Fibroblast of peridontal ligament (primary cell): ENCODE measurements around the gene CNTN4.
"Not testable (repeated sequence)": the region's sequence is repeated elsewhere in the genome, so short reads cannot be mapped to it uniquely, and the experiment has no call there.

Experiments
- DNase-seq: peaks from one replicate; pipeline ENCODE4 v3.0.0-alpha.2; 2010; ENCODE audit errors: extremely low read depth

The CNTN4 gene

DNA sequence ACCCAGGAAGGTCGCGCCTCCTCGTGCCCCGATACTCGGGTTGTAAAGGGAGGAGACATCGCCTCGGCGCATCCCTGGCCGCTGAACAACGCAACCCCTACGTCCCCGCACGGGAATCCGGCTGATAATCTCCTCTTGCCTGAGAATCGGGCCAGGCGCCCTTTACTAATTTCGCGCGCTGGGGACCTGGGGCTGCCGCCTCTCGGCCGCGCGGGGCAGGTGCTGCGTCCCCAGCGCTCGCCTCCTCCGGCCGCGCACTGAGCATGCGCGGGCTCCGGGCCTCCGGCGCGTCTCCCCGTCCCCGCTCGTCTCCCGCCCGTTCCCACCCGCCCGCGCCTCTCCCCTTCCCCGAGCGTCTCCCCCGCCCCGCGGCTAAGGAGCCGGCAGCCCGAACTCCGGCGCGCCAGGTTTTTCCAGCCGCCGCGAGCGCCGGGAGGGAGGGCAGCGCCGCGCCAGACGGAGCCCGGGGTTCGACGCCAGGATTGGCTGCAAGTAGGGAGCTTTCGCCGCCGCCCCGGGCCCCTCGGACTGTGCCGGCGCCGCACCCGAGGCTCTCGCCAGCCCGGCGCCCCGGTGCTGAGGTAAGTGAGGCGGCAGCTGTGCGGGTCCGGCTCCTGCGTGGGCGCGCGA is at the start of gene CNTN4:
CNTN4 (plus strand) TSS at position 469 of the 630 bp plus-strand sequence.
- DNase-seq: no peak

DNA sequence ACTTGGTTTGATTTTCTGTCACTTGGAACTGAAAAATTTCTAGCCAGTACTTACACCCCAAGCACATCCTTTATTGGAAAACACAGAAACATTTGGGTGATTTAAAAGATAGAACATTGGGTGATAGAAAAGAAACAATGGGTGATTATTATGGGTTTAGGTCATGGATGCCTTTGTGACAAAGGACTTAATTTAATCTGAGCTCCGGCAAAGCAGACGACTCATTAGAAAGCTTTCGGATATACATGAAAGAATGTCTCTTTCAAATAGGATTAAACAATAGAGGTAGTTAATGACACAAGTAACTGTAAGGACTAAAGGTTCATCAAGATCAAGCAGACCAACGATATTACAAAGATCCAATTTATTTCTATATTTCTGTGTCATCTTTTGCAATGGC is 37.3 kb upstream of the CNTN4 start:
- DNase-seq: no peak

DNA sequence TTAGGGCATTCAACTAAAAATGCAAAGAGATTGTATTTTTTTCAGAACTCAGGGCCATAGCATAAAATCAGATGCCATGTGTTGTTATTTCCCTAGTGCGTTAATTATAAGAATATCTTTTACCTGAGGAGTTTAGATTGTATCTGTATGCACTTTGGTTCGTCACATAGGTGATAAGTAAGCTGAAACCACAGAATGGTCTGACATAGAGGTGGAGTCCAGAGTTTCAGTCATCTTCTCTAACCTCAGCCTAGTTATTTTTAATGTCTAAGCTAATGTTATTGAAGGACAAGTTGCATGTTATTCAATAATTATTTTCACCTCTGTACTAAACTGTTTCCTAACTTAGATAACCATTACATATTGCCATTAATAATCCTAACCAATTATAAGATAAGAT is 27.1 kb upstream of the CNTN4 start:
- DNase-seq: no peak

DNA sequence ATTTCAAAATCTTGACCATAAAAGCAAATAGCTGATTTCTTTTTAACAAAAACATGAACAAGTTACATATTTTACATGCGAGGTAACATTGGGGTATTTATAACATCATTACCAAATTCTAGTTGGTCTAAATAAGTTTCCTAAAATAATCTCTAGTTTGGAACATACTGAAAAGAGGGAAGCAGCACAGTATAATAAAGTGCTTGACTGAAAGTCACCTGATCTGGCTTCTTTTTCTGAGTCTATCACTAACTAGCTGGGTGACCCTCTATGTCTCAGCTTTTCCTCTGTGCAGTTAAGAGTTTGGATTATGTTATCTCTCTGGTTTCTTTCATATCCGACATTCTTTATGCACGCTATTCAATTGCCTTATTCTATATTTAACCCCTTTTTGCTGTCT is 19.8 kb upstream of the CNTN4 start:
- DNase-seq: no peak

DNA sequence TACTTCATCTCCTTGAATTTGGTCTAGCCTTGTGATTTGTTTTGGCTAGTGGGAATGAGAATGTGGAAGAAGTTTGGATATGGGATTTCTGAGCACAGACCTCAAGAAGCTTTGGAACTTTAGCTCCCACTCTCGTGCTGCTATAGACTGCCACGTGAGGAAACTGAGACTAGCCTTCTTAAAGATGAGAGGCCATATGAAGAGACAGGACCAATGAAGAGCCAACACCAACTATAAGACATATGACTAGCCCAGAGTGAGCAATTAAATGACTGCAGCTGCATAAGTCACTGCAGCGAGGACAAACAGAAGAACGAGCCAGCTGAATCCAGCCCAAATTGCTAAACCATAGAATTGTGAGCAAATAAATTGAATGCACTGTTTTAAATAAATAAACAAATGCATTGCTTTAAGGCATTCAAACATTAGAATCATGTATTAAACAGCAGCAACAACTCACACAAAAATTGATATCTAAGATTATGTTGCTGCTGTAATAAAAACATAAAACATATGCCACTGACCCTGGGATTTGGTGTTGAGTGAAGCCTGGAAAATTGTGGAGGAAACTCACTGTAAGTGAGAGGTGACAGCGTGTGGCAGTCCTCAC is 15.7 kb upstream of the CNTN4 start:
- no peak for DNase-seq

DNA sequence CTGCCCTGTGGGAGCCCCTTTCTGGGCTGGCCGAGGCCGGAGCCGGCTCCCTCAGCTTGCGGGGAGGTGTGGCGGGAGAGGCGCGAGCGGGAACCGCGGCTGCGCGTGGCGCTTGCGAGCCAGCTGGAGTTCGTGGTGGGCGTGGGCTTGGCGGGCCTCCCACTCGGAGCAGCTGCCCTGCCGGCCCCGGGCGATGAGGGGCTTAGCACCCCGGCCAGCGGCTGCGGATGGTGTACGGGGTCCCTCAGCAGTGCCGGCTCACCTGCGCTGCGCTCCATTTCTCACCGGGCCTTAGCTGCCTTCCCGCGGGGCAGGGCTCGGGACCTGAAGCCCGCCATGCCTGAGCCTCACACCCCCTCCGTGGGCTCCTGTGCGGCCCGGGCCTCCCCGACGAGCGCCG is 15.1 kb upstream of the CNTN4 start:
- not testable (repeated sequence) for DNase-seq

DNA sequence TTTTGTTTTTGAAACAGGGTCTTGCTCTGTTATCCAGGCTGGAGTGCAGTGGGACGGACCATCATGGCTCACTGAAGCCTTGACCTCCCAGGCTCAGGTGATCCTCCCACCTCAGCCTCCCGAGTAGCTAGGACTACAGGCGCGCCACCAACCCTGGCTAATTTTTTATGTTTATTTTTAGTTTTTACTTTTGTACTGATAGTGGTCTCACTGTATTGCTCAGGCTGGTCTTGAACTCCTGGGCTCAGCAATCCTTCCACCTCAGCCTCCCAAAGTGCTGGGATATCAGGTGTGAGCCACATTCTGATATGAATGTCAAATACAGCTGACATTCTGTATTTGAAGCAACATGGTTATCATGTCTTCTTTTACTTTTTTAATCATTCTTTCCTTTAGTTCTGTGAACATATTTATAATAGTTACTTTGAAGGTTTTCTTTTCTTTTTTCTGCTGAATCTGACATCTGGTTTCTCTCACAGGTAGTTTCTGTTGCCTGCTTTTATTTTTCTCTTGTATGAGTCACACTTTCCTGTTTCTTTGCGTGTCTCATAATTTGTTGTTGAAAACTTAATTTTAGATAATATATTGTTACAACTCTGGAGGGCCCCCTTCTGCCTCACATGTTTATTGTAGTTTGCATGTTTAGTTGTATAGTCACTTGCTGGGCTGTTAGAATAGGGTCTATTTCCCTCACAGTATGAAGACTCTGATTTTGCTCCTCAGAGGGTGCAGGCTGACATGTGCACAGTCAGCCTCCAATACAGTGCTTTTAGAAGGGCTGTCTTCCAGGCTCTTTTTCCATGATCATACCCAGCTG is 8.4 kb upstream of the CNTN4 start:
- no peak for DNase-seq

DNA sequence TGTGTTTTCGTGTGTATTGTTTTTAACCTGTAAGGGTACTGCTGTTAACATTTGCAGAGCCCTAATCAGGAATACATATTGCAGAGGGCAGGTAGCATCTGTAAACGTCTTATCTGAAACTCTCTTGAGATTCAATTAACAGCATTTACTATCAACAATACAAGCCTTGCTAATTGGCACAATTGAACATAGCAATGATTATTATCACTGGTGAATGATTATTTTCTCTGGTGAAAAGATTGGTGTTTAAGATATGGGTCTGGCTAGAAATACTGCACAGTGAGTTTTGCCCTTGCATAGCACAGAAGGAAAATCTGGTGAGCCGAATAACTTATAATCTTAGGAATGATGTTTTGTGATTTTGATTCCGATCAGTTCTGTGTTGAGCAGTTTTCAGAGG is 5.9 kb upstream of the CNTN4 start:
- no peak for DNase-seq

DNA sequence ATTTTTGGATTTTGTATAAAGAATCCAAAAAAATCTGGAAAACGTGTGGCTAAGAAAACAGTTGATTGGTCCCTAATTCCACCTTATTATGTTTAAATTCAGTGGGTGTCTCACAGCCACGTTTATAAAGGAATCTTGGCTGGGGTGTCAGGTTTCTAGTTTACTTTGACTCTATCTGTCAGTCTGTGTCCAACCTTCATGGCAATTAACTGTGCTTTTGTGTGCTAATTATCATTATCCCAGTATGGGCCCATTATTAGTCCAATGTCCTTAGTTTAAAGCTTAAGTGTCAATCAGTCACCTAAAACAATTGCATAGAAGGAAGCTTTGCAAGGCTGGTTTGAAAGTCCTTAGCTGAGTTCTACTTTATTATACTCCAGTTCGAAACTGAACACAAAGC is 3.7 kb upstream of the CNTN4 start:
- no peak for DNase-seq

DNA sequence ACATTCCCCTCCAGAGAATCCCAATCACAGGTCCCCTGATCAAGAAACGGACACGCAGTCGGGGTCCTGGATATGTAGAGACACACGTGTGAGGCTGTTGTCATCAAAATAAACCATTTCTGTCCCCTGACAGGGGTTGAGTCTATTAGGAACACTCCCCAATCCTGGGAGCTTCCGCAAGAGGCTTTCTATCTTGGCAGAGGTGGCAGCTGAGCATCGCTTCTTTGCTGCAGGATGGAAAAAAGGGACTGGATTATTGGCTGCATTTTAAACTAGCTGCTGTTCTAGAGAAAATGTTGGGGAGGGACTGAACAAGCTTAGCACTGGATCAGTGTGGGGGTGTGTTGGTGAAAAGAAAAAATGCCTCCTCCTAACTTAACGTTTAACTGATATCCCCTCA is 2.5 kb upstream of the CNTN4 start:
- no peak for DNase-seq

DNA sequence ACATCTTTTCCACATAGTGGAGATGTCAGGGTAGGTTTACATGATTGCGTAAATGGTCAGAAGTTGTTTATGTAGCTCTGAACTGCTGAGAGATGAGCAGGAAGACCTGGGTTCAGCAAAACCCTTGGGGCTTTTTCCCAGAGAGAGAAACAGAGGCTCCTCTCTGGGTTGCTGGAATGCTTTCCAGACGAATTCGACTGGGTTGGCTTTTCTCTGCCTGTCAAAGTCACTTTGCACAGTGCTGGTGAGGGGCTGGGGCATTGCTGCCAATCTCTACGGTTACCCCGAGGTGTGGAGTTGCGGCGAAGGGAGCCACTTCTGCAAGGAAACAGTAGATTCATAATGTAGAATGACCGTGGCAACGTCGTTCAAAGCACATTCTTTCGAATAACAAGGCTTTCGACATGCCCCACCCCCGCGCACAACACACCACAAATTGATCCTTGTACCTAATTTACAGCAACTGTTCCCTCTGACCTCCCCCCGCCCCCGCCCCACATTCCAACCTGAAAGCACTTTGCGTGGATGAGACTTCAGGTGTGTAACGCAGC is 950 bp upstream of the CNTN4 start:
- no peak for DNase-seq

DNA sequence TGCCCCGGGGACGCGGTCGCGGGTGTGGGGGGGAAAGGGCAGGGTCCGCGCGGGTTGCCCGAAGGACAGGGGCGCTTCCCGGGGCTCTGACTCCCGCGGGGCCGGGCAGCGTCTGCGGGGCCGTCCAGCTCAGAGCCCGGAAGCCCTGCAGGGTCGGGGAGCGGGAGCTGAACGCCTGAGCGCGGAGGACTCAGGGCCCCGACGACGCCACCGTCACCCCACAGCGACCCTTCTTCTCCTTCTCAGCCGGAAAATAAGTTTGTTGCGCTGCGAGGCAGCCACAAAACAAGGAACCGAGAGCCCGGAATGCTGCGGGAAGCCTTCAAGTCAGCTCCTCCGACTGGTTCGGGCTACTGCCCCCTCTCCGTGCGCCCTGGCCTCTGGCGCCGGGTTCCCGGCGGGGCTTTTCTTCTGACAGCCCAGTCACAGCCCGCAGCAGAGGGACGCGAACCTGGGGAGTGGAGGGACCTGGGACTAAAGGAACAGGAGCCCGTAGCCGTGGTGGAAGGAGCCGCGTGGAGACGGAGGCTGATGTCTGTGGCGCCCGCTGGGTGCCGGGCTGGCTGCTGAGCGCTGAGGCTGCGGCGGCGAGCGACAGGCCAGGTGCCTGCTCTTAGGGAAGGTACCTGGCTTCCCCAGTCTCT is 484 bp downstream of the CNTN4 start:
- DNase-seq: no peak

DNA sequence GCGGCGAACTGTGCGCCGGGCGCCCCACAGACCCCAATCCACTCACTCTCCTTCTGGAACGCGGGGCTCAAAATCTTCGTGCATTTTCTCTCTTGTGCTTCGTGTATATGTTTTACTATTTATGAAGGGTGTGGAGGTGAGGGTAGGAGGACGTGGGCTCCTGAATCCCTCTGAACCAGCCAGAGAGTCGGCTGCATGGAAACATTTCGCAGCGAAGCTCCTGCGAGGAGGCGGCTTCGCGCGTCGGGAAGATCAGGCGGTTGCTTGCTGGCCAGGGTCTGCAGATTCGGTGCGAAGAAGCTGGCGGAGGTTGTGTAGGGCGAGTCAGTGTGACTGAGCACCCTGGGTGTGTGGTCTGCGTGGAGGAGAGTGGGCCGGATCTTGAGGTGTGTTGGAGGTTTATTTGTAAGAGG is 1.1 kb downstream of the CNTN4 start:
- DNase-seq: no peak

DNA sequence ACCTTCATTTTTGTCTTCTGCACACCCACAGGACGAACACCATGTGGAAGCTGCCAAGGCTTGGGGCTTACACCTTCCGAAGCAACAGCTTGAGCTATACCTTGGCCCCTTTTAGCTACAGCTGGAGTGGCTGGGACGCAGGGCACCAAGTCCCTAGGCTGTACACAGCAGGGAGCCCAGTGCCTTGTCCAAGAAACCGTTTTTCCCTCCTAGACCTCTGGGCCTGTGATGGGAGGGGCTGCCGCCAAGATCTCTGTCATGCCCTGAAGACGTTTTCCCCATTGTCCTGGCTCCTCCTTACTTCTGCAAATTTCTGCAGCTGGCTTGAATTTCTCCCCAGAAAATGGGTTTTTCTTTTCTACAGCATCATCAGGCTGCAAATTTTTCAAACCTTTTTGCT is 7.8 kb downstream of the CNTN4 start:
- DNase-seq: no peak

DNA sequence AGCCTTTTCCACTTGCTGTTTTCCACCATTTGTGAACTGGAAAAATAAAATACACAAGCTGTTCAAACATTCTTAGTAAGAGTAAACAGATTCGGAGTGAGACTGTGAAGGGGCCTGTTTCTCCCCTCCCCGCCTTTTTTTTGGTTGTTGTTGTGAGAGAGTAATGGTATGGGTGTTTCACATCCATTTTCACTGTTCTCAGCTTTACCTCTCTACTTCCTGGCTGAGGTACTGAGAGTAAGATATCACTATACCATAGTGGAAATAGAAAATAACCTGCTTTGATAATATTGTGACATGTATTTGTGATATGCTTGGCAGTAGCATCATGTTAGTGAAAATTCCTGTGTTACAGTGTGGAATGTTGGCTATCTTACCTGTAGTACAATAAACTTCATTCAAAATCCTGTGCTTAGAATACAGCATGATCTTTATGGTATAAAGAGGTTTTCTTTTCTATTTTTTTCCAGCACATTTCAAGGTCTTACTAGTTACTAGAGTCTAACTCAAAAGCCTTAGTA is 12.0 kb downstream of the CNTN4 start:
- no peak for DNase-seq

DNA sequence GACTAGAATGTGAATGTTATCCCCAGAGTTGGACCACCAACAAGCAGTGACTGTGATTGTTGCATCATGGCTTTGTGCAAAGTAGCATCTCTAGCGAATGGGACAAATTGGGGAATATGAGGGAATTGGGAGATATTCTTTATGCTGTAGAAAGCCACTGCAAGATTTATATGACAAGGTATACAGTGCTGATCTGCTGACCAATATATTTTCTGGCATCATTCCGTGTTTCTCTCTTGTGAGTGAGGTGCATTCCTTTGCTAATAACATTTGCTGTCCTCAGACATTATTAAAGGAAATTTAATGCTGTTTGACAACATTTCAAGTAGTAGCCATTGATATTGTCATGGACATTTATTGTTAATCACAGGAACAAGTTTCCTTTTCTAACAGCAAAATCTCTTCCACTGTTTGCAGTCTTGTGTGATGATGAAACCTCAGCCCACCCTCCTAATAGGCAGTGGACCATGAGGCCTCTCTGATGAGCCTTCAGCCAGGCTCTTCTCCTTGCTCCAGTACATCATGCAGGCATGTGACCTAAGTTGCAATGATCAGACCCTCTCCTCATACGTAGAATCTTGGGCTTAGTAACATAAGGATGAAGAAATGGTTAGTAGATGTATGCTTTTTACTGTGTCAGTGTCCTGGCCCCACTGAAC is 16.1 kb downstream of the CNTN4 start:
- DNase-seq: no peak

DNA sequence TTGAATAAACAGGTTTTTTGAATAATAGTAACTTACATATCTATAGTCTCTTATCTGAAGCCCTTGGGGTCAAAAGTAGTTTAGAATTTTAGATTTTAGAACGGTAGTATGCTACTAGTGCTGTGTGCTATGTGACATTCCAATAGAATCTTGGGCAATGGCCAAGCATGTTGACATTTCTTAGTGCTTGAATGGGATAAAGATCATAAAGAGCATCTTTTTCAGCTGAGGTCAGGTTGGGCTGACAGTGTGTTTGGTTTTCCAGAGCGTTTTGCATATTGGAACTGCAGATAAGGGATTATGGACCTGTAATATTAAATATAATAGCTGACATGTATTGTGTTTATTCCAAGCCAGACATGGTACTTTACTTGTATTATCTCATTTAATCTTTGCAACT is 32.1 kb downstream of the CNTN4 start:
- no peak for DNase-seq

DNA sequence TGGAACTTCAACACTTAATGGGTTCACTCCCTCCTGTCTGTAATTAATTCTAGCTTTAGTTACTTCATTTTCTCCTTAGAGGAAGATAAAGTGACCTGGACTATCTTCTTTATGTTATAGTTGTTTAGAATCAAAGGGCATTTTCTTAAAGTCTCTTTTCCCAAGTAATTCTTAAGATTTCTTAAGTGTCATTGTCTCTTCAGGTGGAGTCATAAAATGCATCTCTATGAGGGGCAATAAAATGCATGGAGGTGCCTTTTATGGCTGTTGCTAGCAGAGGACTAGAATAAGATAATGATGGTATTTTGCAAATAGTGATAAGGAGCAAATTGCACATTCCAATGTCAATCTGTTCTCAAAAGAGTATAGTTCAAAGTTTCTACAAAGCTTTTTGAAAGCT is 34.5 kb downstream of the CNTN4 start:
- no peak for DNase-seq

DNA sequence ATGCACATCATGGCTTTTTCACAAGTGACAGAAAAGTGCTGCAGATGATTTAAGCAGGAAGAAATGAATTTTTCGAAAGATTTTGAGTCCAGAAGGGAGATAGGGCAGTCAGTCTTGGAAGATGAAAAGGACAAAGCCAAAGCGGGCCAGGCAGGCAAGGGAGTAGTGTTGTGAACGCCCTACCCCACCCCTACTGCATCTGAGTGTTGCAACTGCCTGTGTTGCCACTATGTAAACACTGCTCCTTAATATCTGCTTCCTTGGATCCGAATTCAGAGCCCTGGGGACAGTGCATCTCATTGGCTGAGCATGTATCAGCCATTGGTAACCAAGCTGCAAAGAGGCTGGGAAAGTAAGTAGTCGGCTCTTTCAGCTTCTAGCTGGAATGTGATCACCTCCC is 39.0 kb downstream of the CNTN4 start:
- no peak for DNase-seq

DNA sequence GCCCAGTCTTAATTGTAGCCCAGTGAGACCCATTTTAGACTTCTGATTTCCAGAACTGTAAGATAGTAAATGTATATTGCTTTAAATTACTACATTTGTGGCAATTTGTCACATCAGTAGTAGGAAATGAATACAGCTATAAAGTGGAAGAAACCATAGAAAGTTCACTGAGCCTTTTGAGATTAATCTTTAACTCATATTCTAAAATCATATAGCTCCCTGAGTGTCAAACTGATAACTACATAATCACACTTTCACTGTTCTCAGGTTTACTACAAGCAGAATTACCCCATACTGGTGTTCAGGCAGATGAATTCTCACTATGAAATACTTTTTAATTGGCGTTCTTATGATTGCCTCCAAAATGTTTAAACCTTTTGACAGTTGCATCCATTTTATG is 42.8 kb downstream of the CNTN4 start:
- no peak for DNase-seq

DNA sequence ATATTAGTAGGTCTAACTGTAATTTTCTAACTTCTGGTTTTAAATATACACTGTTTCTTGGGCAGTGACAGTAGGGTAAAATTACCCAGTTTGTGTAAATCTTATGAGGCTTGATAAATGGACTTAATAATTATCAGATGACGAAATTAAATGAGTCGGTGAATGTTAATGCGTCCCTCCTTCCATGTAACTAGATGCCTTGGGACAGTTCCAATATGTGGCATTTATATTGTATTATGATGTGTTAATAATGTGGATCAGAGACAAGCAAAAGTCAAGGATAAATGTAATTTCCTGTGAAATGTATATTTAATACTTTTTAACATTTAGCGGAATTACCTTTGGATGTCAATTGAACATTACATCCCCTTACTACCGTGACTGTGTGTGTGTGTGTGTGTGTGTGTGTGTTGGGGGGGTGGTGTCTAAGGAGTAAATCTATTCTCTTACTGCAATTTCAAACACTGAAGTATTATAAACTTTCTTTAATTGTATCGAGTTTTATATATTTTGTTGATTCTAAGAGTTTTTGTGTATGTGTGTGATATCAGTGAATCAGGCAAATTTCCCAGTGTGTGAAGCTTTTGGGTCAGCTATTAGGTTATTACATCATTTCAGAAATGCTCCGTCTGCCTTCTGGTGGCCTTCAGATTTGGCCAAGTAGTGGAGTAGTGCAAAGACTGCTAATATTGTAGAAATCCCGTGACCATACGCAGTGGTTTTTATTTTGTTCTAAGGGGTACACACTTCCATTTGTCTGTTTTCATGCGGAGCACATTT is 50.1 kb downstream of the CNTN4 start:
- DNase-seq: peak; percentile 1
